Stimulated activated CD4-positive, alpha-beta T cell treated with anti-CD3 and anti-CD28 coated beads, Interleukin-4, amount 100 ng/mL, for 48 hours (primary cell): ENCODE data around the gene ZNF574.
"Not testable (repeated sequence)": the region's sequence is repeated elsewhere in the genome, so short reads cannot be mapped to it uniquely, and the experiment has no call there.

Experiments
- DNase-seq, 2 donors: peaks; one replicate each; pipeline ENCODE4 v3.0.0-alpha.2; 2020; ENCODE audit warnings: low read depth in 2 of 2

The ZNF574 gene

GRCh38 chr19:42099336-42099925, 23.5 kb downstream of the ZNF574 start:
- no peak for DNase-seq

GRCh38 chr19:42100241-42100640, 24.3 kb downstream of the ZNF574 start:
- DNase-seq: not testable (repeated sequence)

- DNase-seq: no peak
Measured at GRCh38 chr19:42102877-42103276, 26.9 kb downstream of the ZNF574 start.

DNA sequence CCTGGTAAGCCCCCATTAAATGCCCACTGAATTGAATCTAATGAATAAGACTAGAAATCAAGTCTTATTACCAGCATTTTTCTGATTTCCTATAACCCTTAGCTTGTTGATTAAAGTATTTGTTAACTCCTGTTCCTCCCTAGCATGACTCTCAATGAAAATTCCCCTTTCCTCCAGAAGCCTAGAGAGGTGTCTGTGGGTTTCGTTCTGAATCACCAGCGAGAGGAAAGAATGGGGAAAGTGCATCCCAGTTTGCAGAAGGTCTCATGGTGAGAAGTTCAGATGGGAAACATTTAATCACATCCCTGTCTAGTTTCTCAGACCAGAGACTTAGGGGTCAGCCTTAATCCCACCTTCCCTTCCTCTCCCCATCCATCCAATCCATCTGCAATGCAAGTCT, 29.4 kb downstream of the ZNF574 start:
- DNase-seq: no peak

- peak; percentile 83 to 87 for DNase-seq
Measured at GRCh38 chr19:42108527-42109389, 32.8 kb downstream of the ZNF574 start.

DNA sequence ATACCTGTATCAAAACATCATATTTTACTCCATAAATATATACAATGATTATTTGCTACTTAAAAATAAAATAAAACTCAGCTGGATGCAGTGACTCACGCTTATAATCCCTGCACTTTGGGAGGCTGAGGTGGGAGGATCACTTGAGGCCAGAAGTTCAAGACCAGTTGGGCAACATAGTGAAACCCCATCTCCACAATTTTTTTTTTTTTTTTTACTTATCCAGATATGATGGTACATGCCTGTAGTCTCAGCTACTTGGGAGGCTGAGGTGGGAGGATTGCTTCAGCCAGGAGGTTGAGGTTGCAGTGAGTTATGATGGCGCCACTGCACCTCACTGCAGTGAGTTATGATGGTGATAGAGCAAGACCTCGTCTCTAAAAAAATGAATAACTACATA, 33.9 kb downstream of the ZNF574 start:
- DNase-seq: no peak

GRCh38 chr19:42110658-42111057, 34.7 kb downstream of the ZNF574 start:
- no peak for DNase-seq

- no peak for DNase-seq
Measured at GRCh38 chr19:42111384-42111783, 35.4 kb downstream of the ZNF574 start.

- DNase-seq: no peak
Measured at GRCh38 chr19:42111811-42112210, 35.8 kb downstream of the ZNF574 start.

DNA sequence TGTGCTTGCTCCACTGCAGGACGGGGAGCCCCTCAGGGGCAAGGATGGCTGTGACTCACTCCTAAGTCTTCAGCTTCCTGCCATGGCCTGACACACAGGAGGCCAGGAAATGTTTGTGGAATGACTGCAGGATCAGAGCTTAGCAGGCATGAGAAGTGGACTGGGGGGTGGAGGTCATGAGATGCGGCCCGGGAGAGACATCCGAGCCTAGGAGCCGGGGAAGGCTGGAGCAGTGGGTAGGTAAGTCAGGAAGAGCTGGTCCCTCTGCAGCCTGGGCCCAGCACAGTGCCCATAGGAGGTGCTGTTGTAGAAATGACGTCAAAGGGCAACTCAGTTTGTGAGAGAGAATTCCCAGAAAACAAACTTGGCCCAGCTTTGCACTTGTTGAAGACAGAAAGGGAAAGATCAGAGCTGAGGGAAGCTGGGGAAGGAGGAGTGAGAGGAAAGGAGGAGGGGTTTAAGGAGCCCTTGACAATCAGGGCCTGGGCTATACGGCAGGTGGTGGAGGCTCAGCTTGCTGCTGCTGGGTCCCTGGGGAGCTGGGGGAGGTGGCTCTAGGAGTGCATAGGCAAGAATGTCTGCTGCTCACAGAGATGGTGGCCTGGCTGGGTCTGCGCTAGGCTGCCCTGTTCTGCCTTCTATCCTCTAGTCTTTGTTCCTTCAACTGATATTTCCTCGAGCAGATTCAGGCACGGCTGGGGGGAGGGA, 37.8 kb downstream of the ZNF574 start:
- DNase-seq: no peak

GRCh38 chr19:42114412-42114811, 38.4 kb downstream of the ZNF574 start:
- no peak for DNase-seq

- no peak for DNase-seq
Measured at GRCh38 chr19:42115219-42115618, 39.3 kb downstream of the ZNF574 start.

DNA sequence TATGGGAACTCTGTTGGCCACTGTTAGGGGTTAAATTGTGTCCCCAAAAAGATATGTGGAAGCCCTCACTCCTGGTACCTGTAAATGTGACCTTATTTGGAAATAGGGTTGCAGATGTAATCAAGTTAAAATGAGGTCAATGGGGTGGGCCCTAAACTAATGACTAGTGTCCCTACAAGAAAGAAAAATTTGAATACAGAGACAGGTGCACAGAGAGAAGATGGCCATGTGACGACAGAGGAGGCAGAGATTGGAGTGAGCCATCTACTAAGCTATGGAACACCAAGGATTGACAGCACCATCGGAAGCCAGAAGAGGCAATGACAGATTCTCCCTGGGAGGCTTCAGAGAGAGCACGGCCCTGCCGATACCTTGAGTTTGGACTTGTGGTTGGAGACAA, 39.7 kb downstream of the ZNF574 start:
- DNase-seq: no peak

- DNase-seq: no peak
Measured at GRCh38 chr19:42116308-42117075, 40.5 kb downstream of the ZNF574 start.

DNA sequence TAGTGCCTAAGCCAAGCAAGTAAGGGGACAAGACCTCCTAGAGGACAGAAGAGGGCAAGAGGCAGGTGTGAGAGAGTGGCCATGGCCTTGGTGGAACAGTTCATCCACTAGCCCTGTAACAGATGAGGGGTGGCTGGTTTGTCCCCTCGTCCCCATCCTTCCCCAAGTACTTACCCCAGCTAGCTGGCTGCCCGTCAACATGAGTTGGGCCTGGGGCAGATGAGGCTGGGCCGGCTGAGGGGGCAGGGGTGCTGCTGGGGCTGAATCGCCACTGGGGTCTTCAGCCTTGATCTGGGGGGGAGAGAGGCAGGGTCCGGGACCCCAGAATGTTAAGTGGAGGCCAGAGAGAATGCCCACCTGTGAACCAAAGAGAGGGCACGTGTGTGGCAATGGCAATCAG, 41.1 kb downstream of the ZNF574 start:
- no peak for DNase-seq

GRCh38 chr19:42120276-42120980, 44.5 kb downstream of the ZNF574 start:
- no peak for DNase-seq

GRCh38 chr19:42121036-42121621, 45.2 kb downstream of the ZNF574 start:
- DNase-seq: no peak

- peak; percentile 66 to 85 for DNase-seq
Measured at GRCh38 chr19:42121656-42122069, 45.7 kb downstream of the ZNF574 start.

GRCh38 chr19:42122691-42123607, 47.0 kb downstream of the ZNF574 start:
- peak; percentile 63 to 76 for DNase-seq

- DNase-seq: no peak
Measured at GRCh38 chr19:42123765-42124164, 47.8 kb downstream of the ZNF574 start.
